ENCODE data around the gene PSMA4. TPM values are rescaled to one million over a fixed set of nuclear protein-coding genes. Genes with fewer than 3 reads are reported as not detected.

PSMA4 gene
- total RNA-seq, 3 donors from 2014 or later (not counting 1 experiment from before 2014, with no cell fraction given), result 94.6 to 124 (median 96.4) TPM

GRCh38 chr15:78567531-78567930, 27.3 kb downstream of the PSMA4 start:
- whole genome bisulfite sequencing (ENCODE audit: insufficient coverage), result 83% methylated on average over 4 of the region's 4 CpGs
- H3K9me3 ChIP-seq (ENCODE audit: control insufficient read depth, insufficient read depth, low read length), result no peaks in the 10 kb centered on the region
- intact Hi-C loops (cut with micrococcal nuclease), result no loop called here
- no peak overlapping the region for H3K27ac Mint-ChIP-seq
- no peaks in the 10 kb centered on the region for H3K36me3 ChIP-seq (ENCODE audit: control insufficient read depth, insufficient read depth, low read length)
- DNase-seq (no peak), ATAC-seq (no peak)
- H3K4me3 ChIP-seq (ENCODE audit: low read length), result no peak overlapping the region
- peaks cover 17% of the 10 kb centered on the region for H3K4me1 ChIP-seq (ENCODE audit: control insufficient read depth, insufficient read depth, low read length)
- H3K27me3 ChIP-seq (ENCODE audit: control insufficient read depth, insufficient read depth, low read length), result peaks cover 5% of the 10 kb centered on the region
- H3K27ac ChIP-seq (ENCODE audit: low read length), result no peak overlapping the region
- H3K27me3 Mint-ChIP-seq (ENCODE audit: low read depth in 2 of 2), result peaks cover 14 to 24% of the 10 kb centered on the region in 2 donors
- no peaks in the 10 kb centered on the region for H3K36me3 Mint-ChIP-seq
- peaks cover 22 to 23% of the 10 kb centered on the region in 2 donors for H3K4me1 Mint-ChIP-seq
- TF ChIP-seq CTCF (IDR thresholded peaks at IDR 0.05), result no peak
- peak overlapping the region; percentile 11 for H3K4me3 Mint-ChIP-seq
- H3K9me3 Mint-ChIP-seq, result no peaks in the 10 kb centered on the region

DNA sequence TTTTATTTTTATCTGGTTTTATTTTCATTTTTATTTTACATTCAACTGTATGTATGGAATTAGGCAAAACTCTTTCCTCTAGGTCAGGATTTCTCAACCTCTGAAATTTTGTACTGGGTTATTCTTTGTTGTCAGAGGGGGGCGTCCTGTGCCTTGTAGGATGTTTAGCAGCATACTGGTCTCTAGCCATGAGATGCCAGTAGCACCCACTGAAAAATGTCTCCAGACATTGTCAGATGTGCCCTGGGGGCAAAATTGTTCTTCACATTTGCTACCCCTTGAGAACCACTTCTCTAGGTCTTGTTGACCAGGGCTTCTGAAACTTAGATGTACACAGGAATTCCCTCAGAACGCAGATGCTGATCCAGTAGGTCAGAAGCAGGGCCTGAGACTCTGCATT, 30.5 kb downstream of the PSMA4 start:
- no peak for DNase-seq
- no peaks in the 10 kb centered on the region for H3K36me3 Mint-ChIP-seq
- peaks cover 14 to 24% of the 10 kb centered on the region in 2 donors for H3K27me3 Mint-ChIP-seq (ENCODE audit: low read depth in 2 of 2)
- Histone ChIP-seq H3K4me1 (ENCODE audit: control insufficient read depth, insufficient read depth, low read length) (peaks cover 6% of the 10 kb centered on the region), H3K9me3 (ENCODE audit: control insufficient read depth, insufficient read depth, low read length) (no peaks in the 10 kb centered on the region), H3K36me3 (ENCODE audit: control insufficient read depth, insufficient read depth, low read length) (no peaks in the 10 kb centered on the region), H3K4me3 (ENCODE audit: low read length) (no peak overlapping the region), H3K27ac (ENCODE audit: low read length) (no peak overlapping the region), H3K27me3 (ENCODE audit: control insufficient read depth, insufficient read depth, low read length) (peaks cover 5% of the 10 kb centered on the region)
- ATAC-seq, result no peak
- no peak overlapping the region for H3K4me3 Mint-ChIP-seq
- H3K27ac Mint-ChIP-seq, result no peak overlapping the region
- intact Hi-C loops (cut with micrococcal nuclease), result no loop called here
- no peaks in the 10 kb centered on the region for H3K9me3 Mint-ChIP-seq
- H3K4me1 Mint-ChIP-seq, result peaks cover 9 to 10% of the 10 kb centered on the region in 2 donors
- WGBS (ENCODE audit: insufficient coverage), result 95% methylated on average over 2 of the region's 2 CpGs
- TF ChIP-seq CTCF (IDR thresholded peaks at IDR 0.05), result no peak

DNA sequence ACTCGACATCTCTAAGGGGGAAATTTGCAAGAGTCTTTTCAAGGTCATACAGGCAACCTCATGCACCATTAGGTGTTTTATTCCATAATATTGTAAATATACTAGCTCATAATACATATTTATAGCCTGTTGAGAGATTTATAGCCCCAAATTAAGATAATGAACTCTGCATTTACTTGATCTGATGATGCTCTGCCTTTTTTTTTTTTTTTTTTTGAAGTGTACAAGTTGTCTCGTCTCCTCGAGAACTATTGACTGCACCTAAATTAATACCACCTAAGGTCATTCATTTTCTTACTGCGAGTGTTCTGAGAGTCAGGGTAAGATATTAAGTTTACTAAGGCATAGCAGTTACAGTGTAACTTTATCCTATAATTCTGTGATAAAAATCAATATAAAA, 31.1 kb downstream of the PSMA4 start:
- Mint-ChIP-seq H3K27me3 (ENCODE audit: low read depth in 2 of 2) (peaks cover 14 to 22% of the 10 kb centered on the region in 2 donors), H3K9me3 (no peaks in the 10 kb centered on the region), H3K36me3 (no peaks in the 10 kb centered on the region), H3K27ac (no peak overlapping the region), H3K4me1 (peaks cover 4 to 7% of the 10 kb centered on the region in 2 donors), H3K4me3 (no peak overlapping the region)
- intact Hi-C loops (cut with micrococcal nuclease), result no loop called here
- DNase-seq (no peak), ATAC-seq (no peak)
- Histone ChIP-seq H3K36me3 (ENCODE audit: control insufficient read depth, insufficient read depth, low read length) (no peaks in the 10 kb centered on the region), H3K27me3 (ENCODE audit: control insufficient read depth, insufficient read depth, low read length) (peaks cover 4% of the 10 kb centered on the region), H3K27ac (ENCODE audit: low read length) (no peak overlapping the region), H3K9me3 (ENCODE audit: control insufficient read depth, insufficient read depth, low read length) (no peaks in the 10 kb centered on the region), H3K4me1 (ENCODE audit: control insufficient read depth, insufficient read depth, low read length) (no peaks in the 10 kb centered on the region), H3K4me3 (ENCODE audit: low read length) (no peak overlapping the region)
- no peak for TF ChIP-seq CTCF (IDR thresholded peaks at IDR 0.05)
- WGBS (ENCODE audit: insufficient coverage), result no CpG with 5 or more reads among the region's 4 CpGs

DNA sequence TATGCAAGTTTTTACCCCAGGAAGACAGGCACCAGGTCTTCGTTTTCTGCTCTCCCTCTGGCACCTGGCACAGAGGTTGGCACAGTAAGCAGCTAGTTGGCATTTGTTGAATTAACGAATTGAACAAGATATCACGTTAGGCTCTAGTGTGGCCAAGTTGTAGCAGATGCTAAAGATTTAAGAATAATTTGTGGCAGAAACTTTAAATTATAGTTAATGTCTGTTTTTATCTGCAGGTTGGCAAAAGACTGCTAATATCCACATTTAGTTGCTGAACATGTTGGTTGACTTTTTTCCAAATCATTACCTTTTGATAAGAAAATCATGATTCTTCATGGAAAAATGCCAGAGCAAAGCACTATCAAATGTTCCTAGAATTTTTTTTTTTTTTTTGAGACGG, 33.2 kb downstream of the PSMA4 start:
- no peak overlapping the region for H3K4me3 ChIP-seq (ENCODE audit: low read length)
- no peaks in the 10 kb centered on the region for H3K27me3 ChIP-seq (ENCODE audit: control insufficient read depth, insufficient read depth, low read length)
- no peaks in the 10 kb centered on the region for H3K36me3 Mint-ChIP-seq
- no peaks in the 10 kb centered on the region for H3K4me1 ChIP-seq (ENCODE audit: control insufficient read depth, insufficient read depth, low read length)
- ATAC-seq, result no peak
- H3K27ac ChIP-seq (ENCODE audit: low read length), result no peak overlapping the region
- 79% methylated on average over 4 of the region's 4 CpGs for WGBS (ENCODE audit: insufficient coverage)
- H3K9me3 ChIP-seq (ENCODE audit: control insufficient read depth, insufficient read depth, low read length), result no peaks in the 10 kb centered on the region
- no peak overlapping the region for H3K4me3 Mint-ChIP-seq
- no peaks in the 10 kb centered on the region for H3K36me3 ChIP-seq (ENCODE audit: control insufficient read depth, insufficient read depth, low read length)
- no peak overlapping the region for H3K27ac Mint-ChIP-seq
- intact Hi-C loops (cut with micrococcal nuclease), result no loop called here
- H3K27me3 Mint-ChIP-seq (ENCODE audit: low read depth in 2 of 2), result peaks cover 4 to 8% of the 10 kb centered on the region in 2 donors
- no peaks in the 10 kb centered on the region for H3K4me1 Mint-ChIP-seq
- H3K9me3 Mint-ChIP-seq, result no peaks in the 10 kb centered on the region
- no peak for TF ChIP-seq CTCF (IDR thresholded peaks at IDR 0.05)
- no peak for DNase-seq

Data from natural killer cell (primary cell).